Fibroblast of lung (primary cell): ENCODE data around the gene PLEKHA8. TPM values are rescaled to one million over a fixed set of nuclear protein-coding genes. Genes with fewer than 3 reads are reported as not detected.

Experiments
- DNase-seq, 2 donors: peaks; one replicate each; pipeline versions ENCODE4 v3.0.0 to v3.0.0-alpha.2; 2010; ENCODE audit warnings: low read depth in 2 of 2
- H2AFZ ChIP-seq: 2 replicates; pipeline ENCODE4 v1.5.1; 2012; ENCODE audit warnings: low read length, control low read depth, inconsistent platforms
- H3K27ac ChIP-seq: 2 replicates; pipeline ENCODE4 v1.5.1; 2011; ENCODE audit warnings: low read length, control low read depth; ENCODE audit not compliant: insufficient read depth
- H3K27me3 ChIP-seq: 2 replicates; pipeline ENCODE4 v1.5.1; 2011; ENCODE audit warnings: mild to moderate bottlenecking, low read length; ENCODE audit not compliant: control insufficient read depth, insufficient read depth
- H3K36me3 ChIP-seq: 2 replicates; pipeline ENCODE4 v1.5.1; 2011; ENCODE audit warnings: low read length; ENCODE audit not compliant: control insufficient read depth, insufficient read depth
- H3K4me1 ChIP-seq: 2 replicates; pipeline ENCODE4 v1.5.1; 2011; ENCODE audit warnings: low read length; ENCODE audit not compliant: control insufficient read depth, insufficient read depth; ENCODE audit errors: extremely low read depth
- H3K4me2 ChIP-seq: 2 replicates; pipeline ENCODE4 v1.5.1; 2011; ENCODE audit warnings: low read length, control low read depth; ENCODE audit not compliant: insufficient read depth; ENCODE audit errors: extremely low read depth
- H3K4me3 ChIP-seq, 4 experiments: fragments of 200-600 bp in 1 of 4; sonication (generic) in 1 of 4; replicated peaks in 1 of 4; 2 replicates each; pipeline ENCODE4 v1.5.1; 2011 to 2016; ENCODE audit warnings: low read length in 4 of 4, low read depth in 3 of 4, mild to moderate bottlenecking in 3 of 4, control low read depth in 2 of 4, inconsistent platforms in 1 of 4, mixed read lengths in 1 of 4; ENCODE audit not compliant: insufficient read depth in 1 of 4; ENCODE audit errors: control extremely low read depth in 1 of 4
- H3K79me2 ChIP-seq: 2 replicates; pipeline ENCODE4 v1.5.1; 2012; ENCODE audit warnings: mild to moderate bottlenecking, low read length, inconsistent platforms; ENCODE audit not compliant: control insufficient read depth, insufficient read depth
- H3K9ac ChIP-seq: 2 replicates; pipeline ENCODE4 v1.5.1; 2011; ENCODE audit warnings: mild to moderate bottlenecking, low read length, control low read depth; ENCODE audit not compliant: insufficient read depth
- H3K9me3 ChIP-seq: 2 replicates; pipeline ENCODE4 v1.5.1; 2012; ENCODE audit warnings: low read depth, low read length; ENCODE audit not compliant: control insufficient read depth, insufficient read depth
- H4K20me1 ChIP-seq: 2 replicates; pipeline ENCODE4 v1.5.1; 2011; ENCODE audit warnings: low read length; ENCODE audit not compliant: control insufficient read depth, insufficient read depth; ENCODE audit errors: extremely low read depth
- EZH2 ChIP-seq: IDR thresholded peaks from 2 replicates; pipeline ENCODE4 v1.5.1; 2012; ENCODE audit warnings: low read length, control low read depth, mild to moderate bottlenecking; ENCODE audit errors: missing control alignments
- polyA plus RNA-seq, 2 donors: library from polyadenylated mRNA; depleted of rRNA in 1 of 2; stranded (reverse) in 1 of 2; unstranded in 1 of 2; fragments of >200 nt; gene quantifications; 2 replicates each; pipeline ENCODE4 v1.2.1, GENCODE V29; 2011 to 2012; ENCODE audit warnings: missing spikeins in 1 of 2
- total RNA-seq: library from RNA; depleted of rRNA; stranded (reverse); fragments of >200 nt; gene quantifications from 2 replicates; pipeline ENCODE4 v1.2.1, GENCODE V29; 2014
- TF ChIP-seq, protein P1 (sequence below), 2 donors: IDR thresholded peaks in 1 of 2; conservative IDR thresholded peaks in 1 of 2; 1 replicate in 1 of 2; 2 replicates in 1 of 2; pipeline ENCODE4 v1.5.1; 2011 to 2012; ENCODE audit warnings: low read length in 2 of 2, control low read depth in 1 of 2, inconsistent platforms in 1 of 2, low read depth in 1 of 2, mild to moderate bottlenecking in 1 of 2

The PLEKHA8 gene
- total and polyA plus RNA-seq, 2 donors (not counting 1 experiment from before 2014, with no cell fraction given) = 9.5 to 15.5 TPM

- Histone ChIP-seq H3K27ac (no peak overlapping the region), H4K20me1 (no peaks in the 10 kb centered on the region), H2AFZ (no peak overlapping the region), H3K36me3 (no peaks in the 10 kb centered on the region), H3K4me3 (no peak overlapping the region), H3K9me3 (no peaks in the 10 kb centered on the region), H3K4me2 (no peak overlapping the region), H3K79me2 (no peaks in the 10 kb centered on the region), H3K9ac (no peak overlapping the region), H3K4me1 (no peaks in the 10 kb centered on the region), H3K27me3 (no peaks in the 10 kb centered on the region)
- no peak for TF ChIP-seq EZH2
- TF ChIP-seq, protein P1, sequence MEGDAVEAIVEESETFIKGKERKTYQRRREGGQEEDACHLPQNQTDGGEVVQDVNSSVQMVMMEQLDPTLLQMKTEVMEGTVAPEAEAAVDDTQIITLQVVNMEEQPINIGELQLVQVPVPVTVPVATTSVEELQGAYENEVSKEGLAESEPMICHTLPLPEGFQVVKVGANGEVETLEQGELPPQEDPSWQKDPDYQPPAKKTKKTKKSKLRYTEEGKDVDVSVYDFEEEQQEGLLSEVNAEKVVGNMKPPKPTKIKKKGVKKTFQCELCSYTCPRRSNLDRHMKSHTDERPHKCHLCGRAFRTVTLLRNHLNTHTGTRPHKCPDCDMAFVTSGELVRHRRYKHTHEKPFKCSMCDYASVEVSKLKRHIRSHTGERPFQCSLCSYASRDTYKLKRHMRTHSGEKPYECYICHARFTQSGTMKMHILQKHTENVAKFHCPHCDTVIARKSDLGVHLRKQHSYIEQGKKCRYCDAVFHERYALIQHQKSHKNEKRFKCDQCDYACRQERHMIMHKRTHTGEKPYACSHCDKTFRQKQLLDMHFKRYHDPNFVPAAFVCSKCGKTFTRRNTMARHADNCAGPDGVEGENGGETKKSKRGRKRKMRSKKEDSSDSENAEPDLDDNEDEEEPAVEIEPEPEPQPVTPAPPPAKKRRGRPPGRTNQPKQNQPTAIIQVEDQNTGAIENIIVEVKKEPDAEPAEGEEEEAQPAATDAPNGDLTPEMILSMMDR (conservative IDR thresholded peaks at IDR 0.05 in 1 of 2, IDR thresholded peaks at IDR 0.05 in 1 of 2; ENCODE audit: low read depth in 1 of 2, low read length in 2 of 2) = peak in 1 of 2 donors; percentile 14
- no peak for DNase-seq
Measured at GRCh38 chr7:30019387-30019786, 8.8 kb upstream of the PLEKHA8 start.

DNA sequence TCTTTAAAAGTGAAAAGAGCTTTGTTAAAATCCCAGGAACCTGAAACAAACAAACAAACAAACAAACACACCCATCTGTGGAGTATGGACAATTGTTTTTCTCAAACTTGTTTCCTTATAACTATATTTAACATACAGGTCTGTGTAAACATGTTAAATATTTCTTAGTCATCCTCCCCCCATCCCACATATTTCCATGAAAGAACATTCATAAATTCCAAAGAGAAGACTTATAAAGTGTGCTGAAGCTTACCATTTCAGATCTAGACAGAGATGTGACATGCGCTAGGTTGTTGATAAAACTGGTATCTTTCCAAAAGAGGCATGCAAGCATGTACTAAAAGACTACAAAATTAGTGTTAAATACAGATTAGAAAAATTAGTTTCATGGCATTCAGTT lies 8.3 kb upstream of the PLEKHA8 start:
- H4K20me1 ChIP-seq = no peaks in the 10 kb centered on the region
- no peak overlapping the region for H3K4me2 ChIP-seq

DNA sequence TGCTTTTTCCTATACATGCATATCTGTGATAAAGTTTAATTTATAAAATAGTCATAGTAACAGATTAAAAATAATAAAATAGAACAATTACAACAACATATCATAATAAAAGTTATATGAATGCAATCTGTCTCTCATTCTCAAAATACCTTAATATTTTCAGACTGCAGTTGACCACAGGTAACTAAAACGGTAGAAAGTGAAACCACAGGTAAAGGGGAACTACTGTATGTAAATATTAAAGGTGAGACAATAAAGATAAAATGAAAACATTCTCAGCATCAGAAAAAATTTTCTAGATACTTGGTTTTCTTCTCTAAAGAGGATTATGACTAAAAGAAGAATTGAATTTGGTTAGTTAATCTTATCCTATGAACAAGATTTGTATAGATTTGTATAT lies 7.7 kb upstream of the PLEKHA8 start:
- Histone ChIP-seq H3K9ac (no peak overlapping the region), H3K36me3 (no peaks in the 10 kb centered on the region), H3K27ac (no peak overlapping the region), H3K79me2 (peaks cover 3% of the 10 kb centered on the region), H3K9me3 (no peaks in the 10 kb centered on the region), H3K4me2 (no peak overlapping the region), H3K4me1 (no peaks in the 10 kb centered on the region), H3K27me3 (no peaks in the 10 kb centered on the region), H2AFZ (no peak overlapping the region), H3K4me3 (no peak overlapping the region), H4K20me1 (no peaks in the 10 kb centered on the region)
- DNase-seq = no peak
- no peak for TF ChIP-seq EZH2
- TF ChIP-seq, protein P1 (conservative IDR thresholded peaks at IDR 0.05 in 1 of 2, IDR thresholded peaks at IDR 0.05 in 1 of 2; ENCODE audit: low read depth in 1 of 2, low read length in 2 of 2) = no peak

More for the DNA sequence above, 8.3 kb upstream of the PLEKHA8 start:
- DNase-seq = peak in 1 of 2 donors; percentile 10
- H3K79me2 ChIP-seq = peaks cover 2% of the 10 kb centered on the region
- no peak overlapping the region for H3K4me3 ChIP-seq
- H3K4me1 ChIP-seq = no peaks in the 10 kb centered on the region
- no peak overlapping the region for H3K27ac ChIP-seq
- H3K9me3 ChIP-seq = no peaks in the 10 kb centered on the region
- no peaks in the 10 kb centered on the region for H3K36me3 ChIP-seq
- no peak overlapping the region for H2AFZ ChIP-seq
- H3K27me3 ChIP-seq = no peaks in the 10 kb centered on the region
- TF ChIP-seq EZH2 = no peak
- TF ChIP-seq, protein P1 (conservative IDR thresholded peaks at IDR 0.05 in 1 of 2, IDR thresholded peaks at IDR 0.05 in 1 of 2; ENCODE audit: low read depth in 1 of 2, low read length in 2 of 2) = no peak
- no peak overlapping the region for H3K9ac ChIP-seq
